ENCODE measurements around the gene GRM4.

GRCh38 chr6:34149452-34149810, 3.5 kb upstream of the GRM4 start:
- TF ChIP-seq ZHX1 (conservative IDR thresholded peaks at IDR 0.05; ENCODE audit: low read length) = no peak
- TF ChIP-seq IRF9 (tag; IDR thresholded peaks at IDR 0.05) = no peak
- TF ChIP-seq ZKSCAN1 (IDR thresholded peaks at IDR 0.05; ENCODE audit: low read depth, low read length) = no peak
- TF ChIP-seq CSDE1 (IDR thresholded peaks at IDR 0.05) = no peak
- TF ChIP-seq MAX (CRISPR knock-in tag; IDR thresholded peaks at IDR 0.05) = no peak
- TF ChIP-seq THRB (CRISPR knock-in tag; conservative IDR thresholded peaks at IDR 0.05) = no peak
- no peak for TF ChIP-seq ZNF79 (CRISPR knock-in tag; IDR thresholded peaks at IDR 0.05; ENCODE audit: low read depth)
- TF ChIP-seq CBX5 (IDR thresholded peaks at IDR 0.05; ENCODE audit: borderline replicate concordance, low read depth) = no peak
- no peak for TF ChIP-seq ZNF274 (IDR thresholded peaks at IDR 0.05; ENCODE audit: borderline replicate concordance, low read depth, low read length)
